ENCODE results near the gene ACOT7.

- no peak for TF ChIP-seq CTCF (IDR thresholded peaks at IDR 0.05)
- TF ChIP-seq POLR2AphosphoS5 (IDR thresholded peaks at IDR 0.05), result no peak
- TF ChIP-seq POLR2A (IDR thresholded peaks at IDR 0.05; ENCODE audit: low read depth), result no peak
Measured at GRCh38 chr1:6299557-6300165, 93.9 kb downstream of the ACOT7 start.

All from esophagus muscularis mucosa (tissue), 3 donors.